Esophagus muscularis mucosa (tissue), 4 donors: ENCODE data around the gene EVI5. TPM values are rescaled to one million over a fixed set of nuclear protein-coding genes. Genes with fewer than 3 reads are reported as not detected.

ENCODE experiments used
- DNase-seq: peaks from one replicate; pipeline ENCODE4 v3.0.0-alpha.2; 2017; ENCODE audit errors: extremely low spot score
- H3K27ac ChIP-seq, 4 donors: fragments of 200-600 bp; sonication (generic); replicated peaks in 1 of 4; 1 replicate in 3 of 4; 2 replicates in 1 of 4; pipeline ENCODE4 v1.5.1; 2016 to 2019; ENCODE audit warnings: mild to moderate bottlenecking in 1 of 4
- H3K27me3 ChIP-seq, 4 donors: fragments of 200-600 bp; sonication (generic); one replicate each; pipeline versions ENCODE4 v1.5.1 to v1.6.0; 2016 to 2019
- H3K36me3 ChIP-seq, 4 donors: fragments of 200-600 bp; sonication (generic); one replicate each; pipeline ENCODE4 v1.5.1; 2016 to 2019
- H3K4me1 ChIP-seq, 4 donors: fragments of 200-600 bp; sonication (generic); one replicate each; pipeline ENCODE4 v1.5.1; 2016 to 2019
- H3K4me3 ChIP-seq, 4 donors: fragments of 200-600 bp; sonication (generic); 1 replicate in 2 of 4; 2 replicates in 2 of 4; pipeline ENCODE4 v1.5.1; 2016 to 2019; ENCODE audit warnings: mild to moderate bottlenecking in 4 of 4, moderate library complexity in 1 of 4
- H3K9me3 ChIP-seq, 4 donors: fragments of 200-600 bp; sonication (generic); 1 replicate in 3 of 4; 2 replicates in 1 of 4; pipeline ENCODE4 v1.5.1; 2016 to 2019
- CTCF ChIP-seq, 3 experiments: fragments of 200-600 bp in 2 of 3; fragments of 450-650 bp in 1 of 3; sonication (generic) in 2 of 3; IDR thresholded peaks; one replicate each; pipeline ENCODE4 v1.5.1; 2017 to 2019; ENCODE audit warnings: antibody characterized with exemption in 3 of 3, mild to moderate bottlenecking in 2 of 3, moderate library complexity in 1 of 3
- EP300 ChIP-seq: sonication (generic); formaldehyde crosslinking; IDR thresholded peaks from one replicate; pipeline ENCODE4 v1.6.1; 2017; ENCODE audit warnings: antibody characterized with exemption
- POLR2A ChIP-seq: fragments of 450-650 bp; IDR thresholded peaks from one replicate; pipeline ENCODE4 v1.6.1; 2017; ENCODE audit warnings: antibody characterized with exemption, moderate library complexity, mild to moderate bottlenecking, low read depth
- POLR2AphosphoS5 ChIP-seq, 2 donors: sonication (generic); formaldehyde crosslinking; IDR thresholded peaks; one replicate each; pipeline ENCODE4 v1.6.1; 2017; ENCODE audit warnings: antibody characterized with exemption in 2 of 2
- WGBS: methylation state at CpG from one replicate; pipeline ENCODE4 v1.1.5; 2018; 5-methylcytosine and 5-hydroxymethylcytosine counted together
- intact Hi-C: fragments of 100-400 bp; cut with DNase I; formaldehyde crosslinking; loops from one replicate; pipeline ENCODE4 v1.15.1; 2023
- total RNA-seq, 4 donors: library from RNA; depleted of rRNA; stranded (reverse); fragments of >200 nt; gene quantifications; one replicate each; pipeline versions ENCODE4 v1.1.0 to v1.2.1, GENCODE V29; 2016

Gene EVI5
- total RNA-seq, 4 donors from 2014 or later: 32.3 to 55.2 (median 40.4) TPM

- H3K4me3 ChIP-seq: no peak overlapping the region
- WGBS: 57% methylated on average over 10 of the region's 12 CpGs
- intact Hi-C loops: no loop called here
- peaks cover 0 to 12% (median 10%) of the 10 kb centered on the region in 4 donors for H3K4me1 ChIP-seq
- no peaks in the 10 kb centered on the region for H3K9me3 ChIP-seq
- DNase-seq: no peak
- H3K27ac ChIP-seq: no peak overlapping the region
- TF ChIP-seq POLR2A (no peak), CTCF (IDR thresholded peaks at IDR 0.05) (no peak), POLR2AphosphoS5 (IDR thresholded peaks at IDR 0.05) (no peak), EP300 (no peak)
- no peaks in the 10 kb centered on the region for H3K36me3 ChIP-seq
- peaks cover 0 to 43% (median 11%) of the 10 kb centered on the region in 4 donors for H3K27me3 ChIP-seq
These were observed 308.8 kb downstream of the EVI5 start for GRCh38 chr1:92476071-92476631.

- peaks cover 0 to 32% (median 1%) of the 10 kb centered on the region in 4 donors for H3K27me3 ChIP-seq
- H3K9me3 ChIP-seq: no peaks in the 10 kb centered on the region
- 80% methylated on average over 3 of the region's 3 CpGs for WGBS
- DNase-seq: no peak
- H3K4me1 ChIP-seq: peaks cover 0 to under 1% (median 0%) of the 10 kb centered on the region in 4 donors
- H3K27ac ChIP-seq: no peak overlapping the region
- intact Hi-C loops: no loop called here
- TF ChIP-seq EP300 (no peak), POLR2A (no peak), CTCF (IDR thresholded peaks at IDR 0.05) (no peak), POLR2AphosphoS5 (IDR thresholded peaks at IDR 0.05) (no peak)
- H3K36me3 ChIP-seq: no peaks in the 10 kb centered on the region
- H3K4me3 ChIP-seq: no peak overlapping the region
These were observed 309.9 kb downstream of the EVI5 start for GRCh38 chr1:92475029-92475428.

GRCh38 chr1:92473781-92474495 is 311.0 kb downstream of the EVI5 start:
- Histone ChIP-seq H3K9me3 (no peaks in the 10 kb centered on the region), H3K36me3 (no peaks in the 10 kb centered on the region), H3K4me3 (no peak overlapping the region), H3K4me1 (no peaks in the 10 kb centered on the region), H3K27me3 (peaks cover 0 to 21% (median 0%) of the 10 kb centered on the region in 4 donors), H3K27ac (no peak overlapping the region)
- DNase-seq: no peak
- WGBS: 66% methylated on average over 5 of the region's 5 CpGs
- intact Hi-C loops: no loop called here
- TF ChIP-seq CTCF (IDR thresholded peaks at IDR 0.05) (no peak), EP300 (no peak), POLR2A (no peak)

- TF ChIP-seq CTCF (IDR thresholded peaks at IDR 0.05): no peak
- TF ChIP-seq POLR2AphosphoS5 (IDR thresholded peaks at IDR 0.05): no peak
- no peak for TF ChIP-seq EP300
- TF ChIP-seq POLR2A: no peak
- H3K4me1 ChIP-seq: no peaks in the 10 kb centered on the region
- DNase-seq: no peak
- WGBS: 93% methylated on average over 1 of the region's 1 CpG
- no peaks in the 10 kb centered on the region for H3K36me3 ChIP-seq
- no peak overlapping the region for H3K27ac ChIP-seq
- H3K27me3 ChIP-seq: no peaks in the 10 kb centered on the region
- intact Hi-C loops: no loop called here
- H3K9me3 ChIP-seq: no peaks in the 10 kb centered on the region
- H3K4me3 ChIP-seq: no peak overlapping the region
These were observed 314.7 kb downstream of the EVI5 start for GRCh38 chr1:92470216-92470615.
